H1 (cell line): Measurements from ENCODE around the gene FAM53B. TPM values are rescaled to one million over a fixed set of nuclear protein-coding genes. Genes with fewer than 3 reads are reported as not detected.
A peak's percentile ranks its signal among the peaks of the same experiment; 100 is the strongest.

ENCODE experiments used
- CHD7 ChIP-seq: fragments of 300-600 bp; sonication (generic); IDR thresholded peaks from 2 replicates; pipeline ENCODE4 v1.7.1; 2012; ENCODE audit warnings: low read length, moderate library complexity, mild to moderate bottlenecking, inconsistent platforms; ENCODE audit not compliant: insufficient replicate concordance
- polyA plus RNA-seq, 7 experiments: library from polyadenylated mRNA; depleted of rRNA in 3 of 7; stranded (reverse) in 5 of 7; unstranded in 2 of 7; fragments of >200 nt in 5 of 7; fragments of 200-250 nt in 2 of 7; gene quantifications; 1 replicate in 5 of 7; 2 replicates in 1 of 7; 4 replicates in 1 of 7; pipeline versions ENCODE4 v1.2.1 to v1.2.3, GENCODE V29; 2011 to 2013; ENCODE audit warnings: missing spikeins in 2 of 7, mixed read lengths in 2 of 7
- total RNA-seq: library from RNA; stranded (reverse); fragmentation: NEBNext Ultra II Directional; extraction: Animal tissue kit (Norgen Biotek cat#: 25700); gene quantifications from 2 replicates; pipeline ENCODE4 v1.2.1, GENCODE V29; 2021

Gene FAM53B
- total and polyA plus RNA-seq, 2 of the 8 experiments (the other 6 are each of a cell fraction or from before 2014, with no cell fraction given) = 5.3 to 14.4 TPM

GRCh38 chr10:124756156-124756903 lies 12.2 kb upstream of the FAM53B start (continued):
- peak; percentile 52 for TF ChIP-seq CHD7
